Spleen (tissue), 7 donors: Measurements from ENCODE around the gene ACTR3.

ENCODE experiments used
- POLR2A ChIP-seq, 3 donors: fragments of 450-650 bp; IDR thresholded peaks; one replicate each; pipeline ENCODE4 v1.5.1; 2017; ENCODE audit warnings: antibody characterized with exemption in 3 of 3, mild to moderate bottlenecking in 1 of 3
- TF ChIP-seq, protein P1 (sequence below), 11 experiments: fragments of 200-600 bp in 7 of 11; fragments of 450-650 bp in 4 of 11; sonication (generic) in 4 of 11; IDR thresholded peaks in 8 of 11; conservative IDR thresholded peaks in 3 of 11; 1 replicate in 7 of 11; 2 replicates in 4 of 11; pipeline versions ENCODE4 v1.4.0 to v1.8.0; 2016 to 2021; ENCODE audit warnings: antibody characterized with exemption in 11 of 11, inconsistent platforms in 4 of 11, mild to moderate bottlenecking in 1 of 11
- donor health status: DM: no; HTN: no; CAD: no; lungs with moderate emphysema.
- donor health status: DM: no; HTN: no; CAD: no.
- donor health status: DM: no; HTN: no; CAD: no.

DNA sequence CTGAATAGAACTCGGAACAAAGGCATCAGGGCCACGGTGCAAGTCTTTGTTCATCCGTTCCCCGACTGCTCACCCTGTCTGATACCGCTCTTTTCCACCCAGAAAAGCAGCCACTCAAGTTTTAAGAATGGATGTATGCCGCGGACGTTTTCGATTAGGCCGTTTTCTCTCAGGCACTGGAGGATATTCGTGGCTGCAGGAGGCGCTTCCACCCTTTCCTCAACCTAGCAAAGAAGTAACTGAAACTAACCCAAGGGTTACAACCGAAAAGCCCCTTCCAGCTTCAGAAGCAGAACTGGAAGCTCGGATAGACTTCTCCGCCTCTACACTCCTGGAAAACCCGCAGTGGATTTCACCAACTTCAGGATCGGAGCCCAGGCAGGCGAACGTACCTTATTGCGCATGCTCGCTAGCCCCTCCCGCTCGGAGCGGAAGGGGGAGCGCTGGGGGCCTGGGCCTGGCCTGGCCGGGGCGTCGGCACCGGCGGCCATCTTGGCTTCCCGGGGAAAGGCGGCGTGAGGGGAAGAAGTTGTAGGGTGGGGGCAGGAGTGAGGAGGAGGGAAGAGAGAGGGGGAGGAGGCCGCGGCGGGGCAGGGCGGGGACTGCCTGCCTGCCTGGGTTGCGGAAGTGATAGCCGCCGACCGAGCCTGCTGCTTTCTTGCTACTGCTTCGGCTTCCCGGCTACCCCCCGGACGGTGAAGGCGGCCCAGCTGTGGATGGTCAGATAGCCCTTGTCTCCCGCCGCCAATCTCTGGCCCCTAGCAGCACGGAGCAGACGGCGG lies at the start of gene ACTR3:
- TF ChIP-seq, protein P1, sequence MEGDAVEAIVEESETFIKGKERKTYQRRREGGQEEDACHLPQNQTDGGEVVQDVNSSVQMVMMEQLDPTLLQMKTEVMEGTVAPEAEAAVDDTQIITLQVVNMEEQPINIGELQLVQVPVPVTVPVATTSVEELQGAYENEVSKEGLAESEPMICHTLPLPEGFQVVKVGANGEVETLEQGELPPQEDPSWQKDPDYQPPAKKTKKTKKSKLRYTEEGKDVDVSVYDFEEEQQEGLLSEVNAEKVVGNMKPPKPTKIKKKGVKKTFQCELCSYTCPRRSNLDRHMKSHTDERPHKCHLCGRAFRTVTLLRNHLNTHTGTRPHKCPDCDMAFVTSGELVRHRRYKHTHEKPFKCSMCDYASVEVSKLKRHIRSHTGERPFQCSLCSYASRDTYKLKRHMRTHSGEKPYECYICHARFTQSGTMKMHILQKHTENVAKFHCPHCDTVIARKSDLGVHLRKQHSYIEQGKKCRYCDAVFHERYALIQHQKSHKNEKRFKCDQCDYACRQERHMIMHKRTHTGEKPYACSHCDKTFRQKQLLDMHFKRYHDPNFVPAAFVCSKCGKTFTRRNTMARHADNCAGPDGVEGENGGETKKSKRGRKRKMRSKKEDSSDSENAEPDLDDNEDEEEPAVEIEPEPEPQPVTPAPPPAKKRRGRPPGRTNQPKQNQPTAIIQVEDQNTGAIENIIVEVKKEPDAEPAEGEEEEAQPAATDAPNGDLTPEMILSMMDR (IDR thresholded peaks at IDR 0.05 in 8 of 11, conservative IDR thresholded peaks at IDR 0.05 in 3 of 11) = peak in 2 of 11 experiments; percentile 14 to 20
- peak; percentile 47 to 92 (median 62) for TF ChIP-seq POLR2A (IDR thresholded peaks at IDR 0.05)
